ENCODE measurements around the gene UCN. TPM values are rescaled to one million over a fixed set of nuclear protein-coding genes. Genes with fewer than 3 reads are reported as not detected.

Gene UCN
- total RNA-seq, 1 donor from 2014 or later = 1.7 TPM

- no peak for DNase-seq (ENCODE audit: low read depth)
- TF ChIP-seq CTCF (IDR thresholded peaks at IDR 0.05; ENCODE audit: insufficient read depth, low read length, poor library complexity, severe bottlenecking) = no peak
- Histone ChIP-seq H3K4me3 (ENCODE audit: low read depth, low read length) (no peak overlapping the region), H3K27me3 (ENCODE audit: control insufficient read depth, insufficient read depth, low read length) (peaks cover 82% of the 10 kb centered on the region), H3K36me3 (ENCODE audit: control insufficient read depth, insufficient read depth, low read length) (no peaks in the 10 kb centered on the region)
These were observed 46.3 kb downstream of the UCN start for GRCh38 chr2:27261926-27262298.

GRCh38 chr2:27261241-27261925 lies 46.9 kb downstream of the UCN start:
- DNase-seq (ENCODE audit: low read depth) = no peak
- H3K27me3 ChIP-seq (ENCODE audit: control insufficient read depth, insufficient read depth, low read length) = peaks cover 84% of the 10 kb centered on the region
- no peak for TF ChIP-seq CTCF (IDR thresholded peaks at IDR 0.05; ENCODE audit: insufficient read depth, low read length, poor library complexity, severe bottlenecking)
- no peaks in the 10 kb centered on the region for H3K36me3 ChIP-seq (ENCODE audit: control insufficient read depth, insufficient read depth, low read length)
- no peak overlapping the region for H3K4me3 ChIP-seq (ENCODE audit: low read depth, low read length)

- TF ChIP-seq CTCF (IDR thresholded peaks at IDR 0.05; ENCODE audit: insufficient read depth, low read length, poor library complexity, severe bottlenecking) = no peak
These were observed 50.2 kb downstream of the UCN start for GRCh38 chr2:27258051-27258450.

More at GRCh38 chr2:27258051-27258450, 50.2 kb downstream of the UCN start:
- DNase-seq (ENCODE audit: low read depth) = no peak
- Histone ChIP-seq H3K4me3 (ENCODE audit: low read depth, low read length) (no peak overlapping the region), H3K27me3 (ENCODE audit: control insufficient read depth, insufficient read depth, low read length) (peaks cover 68% of the 10 kb centered on the region), H3K36me3 (ENCODE audit: control insufficient read depth, insufficient read depth, low read length) (no peaks in the 10 kb centered on the region)

Other genes with a start within 250 kb of the UCN start
- gene OST4, start 236.8 kb downstream of the UCN start, total RNA-seq = 237 and 272 TPM in 2 replicates
- gene EMILIN1, start 229.8 kb downstream of the UCN start, total RNA-seq = 7.4 and 9.5 TPM in 2 replicates
- gene KHK, start 221.7 kb downstream of the UCN start, total RNA-seq = 3.1 and 3.8 TPM in 2 replicates
- gene CGREF1, start 189.3 kb downstream of the UCN start, total RNA-seq = 1.8 and 2.5 TPM in 2 replicates
- gene ABHD1, start 184.6 kb downstream of the UCN start, total RNA-seq = not detected in 2 replicates
- 66.0 and 71.1 TPM in 2 replicates for gene PREB, start 173.8 kb downstream of the UCN start, total RNA-seq
- not detected in 2 replicates for gene PRR30, start 169.0 kb downstream of the UCN start, total RNA-seq
- not detected in 2 replicates for gene TCF23, start 159.4 kb downstream of the UCN start, total RNA-seq
- 146 and 161 TPM in 2 replicates for gene ATRAID, start 96.4 kb downstream of the UCN start, total RNA-seq
- gene SLC5A6, start 96.2 kb downstream of the UCN start, total RNA-seq = 52.1 and 67.7 TPM in 2 replicates
- gene CAD, start 91.1 kb downstream of the UCN start, total RNA-seq = 60.0 and 63.5 TPM in 2 replicates
- 0.08 and 0.27 TPM in 2 replicates for gene SLC30A3, start 45.4 kb downstream of the UCN start, total RNA-seq
- not detected in 2 replicates for gene DNAJC5G, start 33.0 kb downstream of the UCN start, total RNA-seq
- 0.27 and 0.33 TPM in 2 replicates for gene TRIM54, start 26.0 kb downstream of the UCN start, total RNA-seq
- 90.7 and 105 TPM in 2 replicates for gene MPV17, start 14.7 kb upstream of the UCN start, total RNA-seq
- gene GTF3C2, start 48.3 kb upstream of the UCN start, total RNA-seq = 53.1 and 54.9 TPM in 2 replicates
- 39.8 and 46.7 TPM in 2 replicates for gene EIF2B4, start 61.9 kb upstream of the UCN start, total RNA-seq
- 92.1 and 120 TPM in 2 replicates for gene SNX17, start 62.2 kb upstream of the UCN start, total RNA-seq
- 10.3 and 11.5 TPM in 2 replicates for gene ZNF513, start 72.3 kb upstream of the UCN start, total RNA-seq
- gene PPM1G, start 101.1 kb upstream of the UCN start, total RNA-seq = 110 and 121 TPM in 2 replicates
- 105 TPM in 2 replicates for gene NRBP1, start 120.2 kb upstream of the UCN start, total RNA-seq
- 8.1 and 10.0 TPM in 2 replicates for gene KRTCAP3, start 133.9 kb upstream of the UCN start, total RNA-seq
- 11.2 and 21.6 TPM in 2 replicates for gene IFT172, start 181.3 kb upstream of the UCN start, total RNA-seq
- 28.2 and 30.0 TPM in 2 replicates for gene FNDC4, start 186.8 kb upstream of the UCN start, total RNA-seq
- gene GCKR, start 188.4 kb upstream of the UCN start, total RNA-seq = 0.27 and 0.88 TPM in 2 replicates

All from kidney epithelial cell (primary cell).